GM21528 (cell line): ENCODE data around the gene NCOR2.
A peak's percentile ranks its signal among the peaks of the same experiment; 100 is the strongest.

ENCODE experiments used
- ATAC-seq: cut with Tn5 transposase; IDR thresholded peaks from one replicate; pipeline ENCODE4 v1.9.1; 2021; ENCODE audit warnings: mild to moderate bottlenecking, moderate library complexity; ENCODE audit not compliant: unreplicated experiment, low FRiP score

Gene NCOR2

GRCh38 chr12:124566997-124567672, at the start of gene NCOR2:
Gene NCOR2 (minus strand): TSS chr12:124567612. CDS start chr12:124495251, 72,361 bp downstream.
- peak; percentile 18 for ATAC-seq

- ATAC-seq, result no peak
These were observed 49.2 kb upstream of the NCOR2 start for GRCh38 chr12:124616394-124617221.

- no peak for ATAC-seq
These were observed 47.3 kb upstream of the NCOR2 start for GRCh38 chr12:124614512-124615292.

- ATAC-seq, result no peak
These were observed 45.8 kb upstream of the NCOR2 start for GRCh38 chr12:124613151-124613585.

- no peak for ATAC-seq
These were observed 44.9 kb upstream of the NCOR2 start for GRCh38 chr12:124612410-124612680.

GRCh38 chr12:124611559-124612409, 44.4 kb upstream of the NCOR2 start:
- no peak for ATAC-seq

- ATAC-seq, result no peak
These were observed 43.5 kb upstream of the NCOR2 start for GRCh38 chr12:124610629-124611558.

- no peak for ATAC-seq
These were observed 42.7 kb upstream of the NCOR2 start for GRCh38 chr12:124610021-124610612.

GRCh38 chr12:124609041-124609989, 41.9 kb upstream of the NCOR2 start:
- ATAC-seq, result peak; percentile 73

- no peak for ATAC-seq
These were observed 41.0 kb upstream of the NCOR2 start for GRCh38 chr12:124608450-124608870.

GRCh38 chr12:124607681-124608425, 40.4 kb upstream of the NCOR2 start:
- ATAC-seq, result no peak

GRCh38 chr12:124605883-124606774, 38.7 kb upstream of the NCOR2 start:
- ATAC-seq, result no peak

GRCh38 chr12:124605150-124605882, 37.9 kb upstream of the NCOR2 start:
- no peak for ATAC-seq

GRCh38 chr12:124604264-124604680, 36.9 kb upstream of the NCOR2 start:
- no peak for ATAC-seq

GRCh38 chr12:124603831-124604251, 36.4 kb upstream of the NCOR2 start:
- ATAC-seq, result no peak
